Epithelial cell of esophagus (primary cell): ENCODE data around the gene ZNF598.
A peak's percentile ranks its signal among the peaks of the same experiment; 100 is the strongest.

ENCODE experiments used
- DNase-seq: peaks from one replicate; pipeline ENCODE4 v3.0.0; 2010; ENCODE audit warnings: low read depth
- H3K4me3 ChIP-seq: 2 replicates; pipeline ENCODE4 v1.5.1; 2011; ENCODE audit warnings: mild to moderate bottlenecking, low read length, control low read depth
- TF ChIP-seq, protein P1 (sequence below): IDR thresholded peaks from 2 replicates; pipeline ENCODE4 v1.5.1; 2011; ENCODE audit warnings: low read depth, mild to moderate bottlenecking, low read length, control low read depth, inconsistent platforms; ENCODE audit not compliant: insufficient read depth; ENCODE audit errors: missing control alignments

Gene ZNF598

DNA sequence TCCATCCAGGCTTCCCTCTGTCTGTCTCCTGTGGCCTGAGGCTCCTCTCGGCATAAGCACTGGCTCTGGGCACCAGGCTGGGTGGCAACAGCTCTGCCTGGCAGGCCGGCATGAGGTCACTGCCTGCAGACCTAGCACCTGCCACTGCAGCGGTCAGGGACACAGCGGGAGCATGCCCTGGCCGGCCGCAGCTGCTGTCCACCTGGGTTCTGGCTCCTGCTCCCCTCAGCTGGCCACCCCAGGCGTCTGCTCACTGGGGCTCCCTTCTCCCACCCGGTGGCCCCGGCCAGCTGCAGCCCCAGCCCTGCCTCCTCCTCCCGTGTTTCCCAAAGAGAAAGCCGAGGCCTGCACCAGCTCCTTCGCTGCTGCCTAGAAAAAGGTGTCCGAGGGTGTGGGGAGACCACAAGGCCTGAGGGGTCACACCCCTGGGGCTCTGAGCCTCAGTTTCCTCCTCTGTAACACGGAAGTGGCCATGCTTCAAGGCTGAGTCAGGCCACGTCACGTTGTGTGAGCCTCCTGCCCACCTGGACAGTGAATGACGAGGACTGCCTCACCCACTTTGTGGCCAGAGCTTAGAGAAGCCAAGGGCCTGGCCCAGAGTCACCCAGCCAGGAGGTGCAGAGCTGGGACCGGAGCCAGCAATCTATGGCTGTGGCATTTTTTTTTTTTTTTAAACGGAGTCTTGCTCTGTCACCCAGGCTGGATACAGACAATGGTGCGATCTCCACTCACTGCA lies 31.3 kb upstream of the ZNF598 start:
- DNase-seq = peak; percentile 75
- no peak overlapping the region for H3K4me3 ChIP-seq
- TF ChIP-seq, protein P1, sequence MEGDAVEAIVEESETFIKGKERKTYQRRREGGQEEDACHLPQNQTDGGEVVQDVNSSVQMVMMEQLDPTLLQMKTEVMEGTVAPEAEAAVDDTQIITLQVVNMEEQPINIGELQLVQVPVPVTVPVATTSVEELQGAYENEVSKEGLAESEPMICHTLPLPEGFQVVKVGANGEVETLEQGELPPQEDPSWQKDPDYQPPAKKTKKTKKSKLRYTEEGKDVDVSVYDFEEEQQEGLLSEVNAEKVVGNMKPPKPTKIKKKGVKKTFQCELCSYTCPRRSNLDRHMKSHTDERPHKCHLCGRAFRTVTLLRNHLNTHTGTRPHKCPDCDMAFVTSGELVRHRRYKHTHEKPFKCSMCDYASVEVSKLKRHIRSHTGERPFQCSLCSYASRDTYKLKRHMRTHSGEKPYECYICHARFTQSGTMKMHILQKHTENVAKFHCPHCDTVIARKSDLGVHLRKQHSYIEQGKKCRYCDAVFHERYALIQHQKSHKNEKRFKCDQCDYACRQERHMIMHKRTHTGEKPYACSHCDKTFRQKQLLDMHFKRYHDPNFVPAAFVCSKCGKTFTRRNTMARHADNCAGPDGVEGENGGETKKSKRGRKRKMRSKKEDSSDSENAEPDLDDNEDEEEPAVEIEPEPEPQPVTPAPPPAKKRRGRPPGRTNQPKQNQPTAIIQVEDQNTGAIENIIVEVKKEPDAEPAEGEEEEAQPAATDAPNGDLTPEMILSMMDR = no peak

DNA sequence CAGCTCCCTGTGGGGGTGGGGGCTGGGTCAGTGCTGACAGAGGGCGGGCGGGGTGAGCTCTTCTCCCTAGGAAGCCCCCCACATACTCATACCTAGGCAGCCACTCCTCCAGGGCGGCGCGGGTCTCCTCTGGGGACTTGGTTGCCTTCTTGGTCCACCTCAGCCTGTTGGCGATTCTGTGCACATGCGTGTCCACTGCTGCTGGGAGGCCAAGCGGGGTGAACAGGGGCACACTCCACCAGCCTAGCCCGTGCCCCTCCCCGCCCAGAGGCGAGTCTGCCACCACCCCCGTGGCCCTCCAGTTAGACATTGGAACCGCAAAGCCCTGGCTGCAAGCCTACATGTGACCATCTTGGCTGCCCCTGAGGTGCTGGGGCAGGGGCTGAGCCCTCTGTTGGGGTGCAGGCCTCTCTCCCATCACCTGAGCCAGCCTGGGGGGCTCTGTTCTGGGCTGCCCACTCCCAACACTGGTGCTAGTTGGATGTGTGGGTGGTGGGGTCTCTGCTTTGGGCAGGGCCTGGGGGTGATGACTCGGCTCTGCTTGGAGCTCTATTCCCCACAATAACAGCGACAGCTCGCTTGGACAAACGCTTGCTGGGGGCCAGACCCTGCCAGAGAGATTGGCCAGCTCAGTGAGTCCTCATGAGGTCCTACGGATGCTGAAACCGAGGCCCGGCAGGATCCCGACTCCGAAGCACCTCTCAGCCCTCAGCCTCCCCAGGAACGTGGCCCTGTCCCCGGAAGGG lies 30.6 kb upstream of the ZNF598 start:
- TF ChIP-seq, protein P1 = no peak
- no peak for DNase-seq
- H3K4me3 ChIP-seq = no peak overlapping the region

DNA sequence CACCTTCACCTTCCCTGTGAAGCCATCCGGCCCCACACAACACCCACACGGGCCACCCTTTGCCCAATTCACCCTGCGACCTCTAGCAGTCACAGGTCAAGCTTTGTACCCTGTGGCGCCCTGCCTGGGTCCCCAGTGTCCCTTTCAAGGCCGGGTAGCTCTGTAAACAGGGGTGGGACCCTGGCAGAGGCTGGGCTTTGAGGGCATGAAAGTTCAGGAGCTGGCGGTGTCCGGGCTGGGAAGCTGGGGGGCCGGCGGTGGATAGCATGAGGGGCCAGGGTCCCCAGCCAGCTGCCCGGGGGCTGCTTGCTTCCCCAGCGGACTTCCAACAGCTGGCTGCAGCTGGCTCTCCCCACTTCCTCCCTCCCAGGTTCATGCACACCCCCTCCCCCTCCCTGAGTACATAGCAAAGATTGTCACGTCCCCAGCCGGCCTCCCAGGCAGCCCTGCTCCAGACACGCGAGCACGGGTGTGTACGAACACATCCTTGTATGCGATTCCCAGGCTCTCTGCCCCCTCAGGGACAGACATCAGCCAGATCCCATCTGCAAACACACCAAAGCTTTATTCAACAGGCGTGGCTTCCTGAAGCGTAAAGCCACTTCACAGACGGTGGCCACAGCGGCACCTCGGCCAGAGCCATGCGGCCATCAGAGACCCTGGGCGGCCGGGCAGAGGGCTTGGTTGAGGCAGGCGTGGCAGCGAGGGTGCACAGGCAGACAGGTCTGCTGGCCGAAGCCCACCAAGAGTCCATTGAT lies 29.8 kb upstream of the ZNF598 start:
- DNase-seq = peak; percentile 43
- no peak overlapping the region for H3K4me3 ChIP-seq
- TF ChIP-seq, protein P1 = no peak

DNA sequence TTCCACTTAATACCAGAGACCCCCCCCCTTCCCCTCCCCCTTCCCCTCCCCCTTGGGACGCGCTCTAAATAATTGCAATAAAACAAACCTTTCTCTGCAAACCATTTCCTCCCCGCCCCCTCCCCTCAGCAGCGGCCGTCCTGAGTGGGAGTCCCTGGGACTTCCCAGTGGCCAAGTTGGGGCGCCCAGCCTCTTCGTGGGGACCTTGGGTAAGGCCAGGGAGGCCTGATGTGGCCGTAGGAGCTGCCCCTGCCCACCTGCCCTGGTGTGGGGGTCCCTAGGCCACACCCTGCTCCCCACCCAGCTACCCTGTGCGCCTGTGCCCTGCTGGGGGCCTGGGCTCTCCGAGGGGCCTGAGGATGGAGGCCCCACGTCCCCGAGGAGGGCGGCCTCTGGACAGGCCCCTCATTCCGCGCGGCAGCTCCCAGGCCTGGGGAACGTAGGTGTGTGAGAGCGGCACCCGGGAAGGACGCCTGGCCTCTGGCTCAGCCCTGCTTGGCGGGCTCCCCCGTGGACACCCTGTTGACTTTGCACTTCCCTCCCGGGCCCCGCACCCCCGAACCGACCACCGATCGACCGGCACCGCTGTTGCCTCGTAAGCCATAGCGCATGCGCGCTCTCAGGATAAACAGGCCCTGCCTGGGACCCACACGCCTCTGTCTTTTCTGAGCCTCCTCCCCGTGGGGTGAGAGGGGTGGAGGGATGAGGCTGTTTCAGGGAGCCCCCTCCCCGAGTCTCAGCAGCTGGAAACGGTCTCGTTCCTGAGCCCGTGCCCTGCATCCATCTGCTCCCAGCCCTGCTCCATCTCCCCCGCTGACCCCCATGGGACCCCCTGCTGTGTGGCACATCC lies 29.0 kb upstream of the ZNF598 start:
- TF ChIP-seq, protein P1 = no peak
- no peak for DNase-seq

DNA sequence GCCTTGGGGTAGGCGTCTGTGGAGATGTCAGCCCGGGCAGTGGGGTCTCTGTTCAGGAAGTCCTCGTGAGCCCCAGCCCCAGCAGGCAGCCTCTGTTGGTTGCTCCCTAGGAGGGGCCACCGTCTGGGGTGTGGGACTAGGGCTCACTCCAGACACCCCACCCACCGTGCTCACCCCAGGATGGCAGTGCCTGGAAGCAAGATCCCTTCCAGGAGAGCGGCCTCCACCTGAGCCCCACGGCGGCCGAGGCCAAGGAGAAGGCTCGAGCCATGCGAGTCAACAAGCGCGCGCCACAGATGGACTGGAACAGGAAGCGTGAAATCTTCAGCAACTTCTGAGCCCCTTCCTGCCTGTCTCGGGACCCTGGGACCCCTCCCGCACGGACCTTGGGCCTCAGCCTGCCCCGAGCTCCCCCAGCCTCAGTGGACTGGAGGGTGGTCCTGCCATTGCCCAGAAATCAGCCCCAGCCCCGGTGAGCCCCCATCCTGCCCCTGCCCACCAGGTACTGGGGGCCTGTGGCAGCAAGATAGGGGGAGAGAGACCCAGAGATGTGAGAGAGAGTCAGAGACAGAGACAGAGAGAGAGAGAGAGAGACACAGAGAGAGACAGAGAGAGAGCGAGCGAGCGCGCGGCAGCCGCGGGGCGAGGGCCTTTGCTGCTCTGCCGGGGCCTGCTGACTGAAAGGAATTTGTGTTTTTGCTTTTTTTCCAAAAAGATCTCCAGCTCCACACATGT lies 28.2 kb upstream of the ZNF598 start:
- no peak for DNase-seq
- no peak overlapping the region for H3K4me3 ChIP-seq
- TF ChIP-seq, protein P1 = no peak

More for the DNA sequence above, 29.0 kb upstream of the ZNF598 start:
- H3K4me3 ChIP-seq = no peak overlapping the region

DNA sequence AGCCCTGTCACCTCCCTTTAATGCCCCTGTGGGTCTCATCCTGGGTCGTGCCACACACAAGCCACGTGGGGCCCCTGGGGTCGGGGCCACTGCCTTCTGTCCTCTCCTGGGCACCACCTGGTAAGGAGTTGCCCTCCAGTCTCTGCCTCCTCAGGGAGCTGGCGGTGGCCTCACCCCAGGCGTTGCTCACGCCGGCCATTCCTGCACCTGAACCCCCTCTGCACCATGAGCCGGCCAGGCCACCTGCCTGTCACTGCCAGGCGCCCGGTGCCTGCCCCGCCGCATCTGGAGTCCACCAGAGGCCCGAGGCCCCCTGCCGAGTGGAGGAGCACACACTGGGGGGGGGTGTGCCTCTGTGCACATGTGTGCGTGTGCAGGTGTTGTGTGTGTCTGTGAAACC lies 27.5 kb upstream of the ZNF598 start:
- DNase-seq = no peak
- H3K4me3 ChIP-seq = no peak overlapping the region
- TF ChIP-seq, protein P1 = no peak
